ENCODE measurements around the gene CTBS.

- TF ChIP-seq POLR2A (IDR thresholded peaks at IDR 0.05; ENCODE audit: extremely low read depth, insufficient read length) (no peak), CTCF (IDR thresholded peaks at IDR 0.05; ENCODE audit: low read depth, low read length) (no peak)
Observed at GRCh38 chr1:84574936-84575335, 696 bp upstream of the CTBS start.

Data from NB4 (cell line).